GM23248 (cell line): ENCODE data around the gene ERC1. TPM values are rescaled to one million over a fixed set of nuclear protein-coding genes. Genes with fewer than 3 reads are reported as not detected.

Experiments used
- DNase-seq: peaks from one replicate; pipeline ENCODE4 v3.0.0-alpha.2; 2015
- H2AFZ ChIP-seq: fragments of 200-600 bp; sonication (generic); 2 replicates; pipeline ENCODE4 v1.6.1; 2016; ENCODE audit warnings: antibody characterized with exemption
- H3F3A ChIP-seq: fragments of 200-600 bp; sonication (generic); 2 replicates; pipeline ENCODE4 v1.6.1; 2016; ENCODE audit warnings: mild to moderate bottlenecking, antibody characterized with exemption, mixed run types; ENCODE audit not compliant: insufficient read depth
- H3K27ac ChIP-seq: fragments of 200-600 bp; sonication (generic); 2 replicates; pipeline ENCODE4 v1.5.1; 2016; ENCODE audit warnings: mild to moderate bottlenecking
- H3K27me3 ChIP-seq: fragments of 200-600 bp; sonication (generic); replicated peaks from 2 replicates; pipeline ENCODE4 v1.6.1; 2016; ENCODE audit warnings: mild to moderate bottlenecking; ENCODE audit not compliant: insufficient read depth
- H3K36me3 ChIP-seq: fragments of 200-600 bp; sonication (generic); 2 replicates; pipeline ENCODE4 v1.6.1; 2016; ENCODE audit warnings: low read depth, mild to moderate bottlenecking
- H3K4me1 ChIP-seq: fragments of 200-600 bp; sonication (generic); 2 replicates; pipeline ENCODE4 v1.6.1; 2016; ENCODE audit warnings: mild to moderate bottlenecking; ENCODE audit not compliant: insufficient read depth
- H3K4me2 ChIP-seq: fragments of 200-600 bp; sonication (generic); one replicate; pipeline ENCODE4 v1.6.1; 2016; ENCODE audit warnings: mild to moderate bottlenecking; ENCODE audit not compliant: unreplicated experiment
- H3K4me3 ChIP-seq: fragments of 200-600 bp; sonication (generic); 2 replicates; pipeline ENCODE4 v1.5.1; 2016; ENCODE audit warnings: mild to moderate bottlenecking
- H3K79me2 ChIP-seq: fragments of 200-600 bp; sonication (generic); 2 replicates; pipeline ENCODE4 v1.6.1; 2016; ENCODE audit warnings: mild to moderate bottlenecking; ENCODE audit not compliant: insufficient read depth
- H3K9ac ChIP-seq: fragments of 200-600 bp; sonication (generic); 2 replicates; pipeline ENCODE4 v1.6.1; 2016; ENCODE audit warnings: mild to moderate bottlenecking
- H3K9me2 ChIP-seq: fragments of 200-600 bp; sonication (generic); 2 replicates; pipeline ENCODE4 v1.6.1; 2016; ENCODE audit warnings: mixed run types, mild to moderate bottlenecking, moderate library complexity; ENCODE audit not compliant: insufficient read depth
- H3K9me3 ChIP-seq: fragments of 200-600 bp; sonication (generic); one replicate; pipeline ENCODE4 v1.6.1; 2017; ENCODE audit warnings: low read depth
- H4K20me1 ChIP-seq: fragments of 200-600 bp; sonication (generic); 2 replicates; pipeline ENCODE4 v1.6.0; 2016; ENCODE audit not compliant: insufficient read depth
- EZH2 ChIP-seq: fragments of 200-600 bp; sonication (generic); IDR thresholded peaks from 2 replicates; pipeline ENCODE4 v1.6.1; 2018; ENCODE audit warnings: antibody characterized with exemption, mild to moderate bottlenecking; ENCODE audit not compliant: insufficient read depth, poor library complexity, severe bottlenecking
- EZH2phosphoT487 ChIP-seq: fragments of 200-600 bp; sonication (generic); IDR thresholded peaks from 2 replicates; pipeline ENCODE4 v1.6.1; 2018; ENCODE audit warnings: antibody characterized with exemption, moderate library complexity, mild to moderate bottlenecking, low read depth; ENCODE audit not compliant: insufficient read depth
- WGBS, 2 experiments: methylation state at CpG; one replicate each; pipeline ENCODE4 v1.1.6; 2015 to 2017; ENCODE audit warnings: low lambda C conversion rate in 2 of 2, low coverage in 1 of 2; ENCODE audit errors: missing lambda C conversion rate in 2 of 2; 5-methylcytosine and 5-hydroxymethylcytosine counted together
- in situ Hi-C: fragments of 300-500 bp; cut with MboI; formaldehyde crosslinking; loops from 2 replicates; pipeline ENCODE4 v1.15.0; 2020
- polyA plus RNA-seq: library from polyadenylated mRNA; unstranded; fragments of >200 nt; fragmentation: Nextera tagmentation; extraction: Ambion mirVana; gene quantifications from 2 replicates; pipeline ENCODE4 v1.2.1, GENCODE V29; 2016
- total RNA-seq: library from RNA; depleted of rRNA; stranded (reverse); fragments of >200 nt; shearing (Covaris generic); gene quantifications from 2 replicates; pipeline ENCODE4 v1.2.3, GENCODE V29; 2014

Gene ERC1
- total and polyA plus RNA-seq, 2 experiments from 2014 or later = 21.5 to 23.3 TPM

GRCh38 chr12:1126091-1126490, 135.1 kb downstream of the ERC1 start:
- no peaks in the 10 kb centered on the region for H3F3A ChIP-seq
- TF ChIP-seq EZH2phosphoT487 (no peak), EZH2 (no peak)
- H3K4me1 ChIP-seq = no peaks in the 10 kb centered on the region
- H3K9me3 ChIP-seq = no peaks in the 10 kb centered on the region
- H3K4me2 ChIP-seq = no peak overlapping the region
- no peaks in the 10 kb centered on the region for H4K20me1 ChIP-seq
- no peak for DNase-seq
- 93 to 99% methylated on average over 2 of the region's 2 CpGs for WGBS, 2 experiments
- H3K36me3 ChIP-seq = no peaks in the 10 kb centered on the region
- H2AFZ ChIP-seq = no peak overlapping the region
- no peaks in the 10 kb centered on the region for H3K27me3 ChIP-seq
- in situ Hi-C loops = loop anchor here (25.0 kb wide), 1 partner anchor 661 kb away; no protein-coding TSS in a partner anchor
- no peak overlapping the region for H3K4me3 ChIP-seq
- H3K9ac ChIP-seq = no peak overlapping the region
- no peaks in the 10 kb centered on the region for H3K9me2 ChIP-seq
- no peaks in the 10 kb centered on the region for H3K79me2 ChIP-seq
- H3K27ac ChIP-seq = no peak overlapping the region

- no peak overlapping the region for H2AFZ ChIP-seq
- no peaks in the 10 kb centered on the region for H3K4me1 ChIP-seq
- TF ChIP-seq EZH2phosphoT487 (no peak), EZH2 (no peak)
- in situ Hi-C loops = loop anchor here (25.0 kb wide), 1 partner anchor 660 kb away; no protein-coding TSS in a partner anchor
- DNase-seq = no peak
- no peaks in the 10 kb centered on the region for H3K9me2 ChIP-seq
- H3F3A ChIP-seq = no peaks in the 10 kb centered on the region
- no peaks in the 10 kb centered on the region for H3K9me3 ChIP-seq
- WGBS, 2 experiments = 100% methylated on average over 1 of the region's 1 CpG
- no peaks in the 10 kb centered on the region for H3K79me2 ChIP-seq
- no peaks in the 10 kb centered on the region for H3K36me3 ChIP-seq
- H3K4me2 ChIP-seq = no peak overlapping the region
- H3K27ac ChIP-seq = no peak overlapping the region
- no peak overlapping the region for H3K4me3 ChIP-seq
- no peak overlapping the region for H3K9ac ChIP-seq
- H3K27me3 ChIP-seq = no peaks in the 10 kb centered on the region
- no peaks in the 10 kb centered on the region for H4K20me1 ChIP-seq
These were observed 136.0 kb downstream of the ERC1 start for GRCh38 chr12:1127021-1127420.

- Histone ChIP-seq H3K9ac (no peak overlapping the region), H3K27me3 (no peaks in the 10 kb centered on the region), H3K9me3 (no peaks in the 10 kb centered on the region), H3K36me3 (no peaks in the 10 kb centered on the region), H3K9me2 (no peaks in the 10 kb centered on the region), H3K4me2 (no peak overlapping the region), H3F3A (no peaks in the 10 kb centered on the region), H3K4me1 (no peaks in the 10 kb centered on the region), H3K27ac (no peak overlapping the region), H2AFZ (no peak overlapping the region), H4K20me1 (no peaks in the 10 kb centered on the region), H3K79me2 (peaks cover 8% of the 10 kb centered on the region; the same call in 1 of the 2 replicates), H3K4me3 (no peak overlapping the region)
- DNase-seq = no peak
- in situ Hi-C loops = loop anchor here (25.0 kb wide), 1 partner anchor 657 kb away; no protein-coding TSS in a partner anchor
- TF ChIP-seq EZH2 (no peak), EZH2phosphoT487 (no peak)
- 95% methylated on average over 3 of the region's 3 CpGs for WGBS, 2 experiments
These were observed 139.1 kb downstream of the ERC1 start for GRCh38 chr12:1130164-1130563.

GRCh38 chr12:1130571-1130970, 139.5 kb downstream of the ERC1 start:
- H3K4me3 ChIP-seq = no peak overlapping the region
- no peak overlapping the region for H3K9ac ChIP-seq
- no peaks in the 10 kb centered on the region for H3K9me2 ChIP-seq
- H3K27me3 ChIP-seq = no peaks in the 10 kb centered on the region
- H3K79me2 ChIP-seq = peaks cover 8% of the 10 kb centered on the region; the same call in 1 of the 2 replicates
- H3K4me1 ChIP-seq = no peaks in the 10 kb centered on the region
- H3K27ac ChIP-seq = no peak overlapping the region
- WGBS, 2 experiments = 96 to 99% methylated on average over 4 of the region's 4 CpGs
- no peaks in the 10 kb centered on the region for H3K36me3 ChIP-seq
- in situ Hi-C loops = loop anchor here (25.0 kb wide), 1 partner anchor 657 kb away; no protein-coding TSS in a partner anchor
- no peaks in the 10 kb centered on the region for H4K20me1 ChIP-seq
- no peak overlapping the region for H3K4me2 ChIP-seq
- no peak for DNase-seq
- H3F3A ChIP-seq = no peaks in the 10 kb centered on the region
- no peak overlapping the region for H2AFZ ChIP-seq
- H3K9me3 ChIP-seq = no peaks in the 10 kb centered on the region
- TF ChIP-seq EZH2 (no peak), EZH2phosphoT487 (no peak)
